Measurements from ENCODE around the gene WDHD1.

The WDHD1 gene

DNA sequence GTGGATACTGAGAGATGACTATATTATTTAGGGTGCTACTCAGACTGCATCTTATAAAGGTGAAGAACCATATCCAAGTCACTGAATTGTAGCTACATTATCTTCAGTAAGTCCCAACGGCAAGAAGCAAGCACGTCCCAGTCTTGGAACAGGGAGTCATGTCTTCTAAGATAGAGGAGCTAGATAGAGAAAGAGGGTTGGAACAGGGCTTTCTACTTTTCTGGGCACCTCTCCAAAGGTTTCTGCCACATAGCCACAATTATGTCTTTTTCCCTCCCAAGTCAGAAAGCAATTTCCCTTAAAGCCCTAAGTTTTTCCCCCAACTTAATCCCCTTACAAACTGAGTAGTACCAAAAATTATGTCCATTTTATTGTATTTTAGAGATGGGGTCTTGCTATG is 47.0 kb upstream of the WDHD1 start:
- H3K79me2 ChIP-seq (ENCODE audit: insufficient read depth, low read depth), result no peaks in the 10 kb centered on the region
- no peaks in the 10 kb centered on the region for H3K27me3 ChIP-seq (ENCODE audit: insufficient read depth, low read depth)

DNA sequence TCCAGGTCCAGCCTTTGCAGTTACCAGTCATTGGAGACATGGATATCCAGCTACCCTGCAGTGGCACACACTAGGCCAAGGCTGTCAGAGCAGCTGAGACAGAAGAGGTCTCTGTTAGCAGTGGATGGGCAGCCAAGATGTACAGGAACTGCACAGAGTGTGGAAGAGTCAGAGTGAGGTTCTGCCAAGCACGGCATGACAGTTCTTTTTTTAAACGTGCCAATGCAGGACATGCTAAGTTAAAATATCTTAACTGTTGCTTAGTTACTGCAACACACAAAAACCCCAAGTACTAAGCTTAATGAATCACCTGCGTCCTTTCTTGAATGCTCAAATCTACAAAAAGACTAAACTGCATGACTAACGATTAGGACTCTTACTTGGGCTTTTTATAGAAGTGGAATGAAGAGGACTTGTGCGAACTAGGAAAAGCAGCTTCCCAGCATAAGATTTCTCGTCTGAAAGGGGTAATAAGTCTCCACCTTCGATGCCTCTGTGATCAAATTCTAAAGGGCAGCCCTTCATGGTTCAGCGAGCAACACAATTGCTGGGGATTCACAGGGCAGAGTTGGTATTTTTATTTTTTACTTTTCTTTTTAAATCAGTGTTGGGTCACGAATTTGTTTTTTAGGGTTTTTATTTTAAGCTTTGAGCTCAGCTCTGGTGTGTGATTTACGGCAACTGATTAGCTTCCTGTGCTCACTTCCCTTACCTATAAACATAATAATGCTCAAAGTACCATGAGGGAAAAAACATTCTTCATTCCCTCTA is 45.2 kb upstream of the WDHD1 start:
- peaks cover 24% of the 10 kb centered on the region for H3K4me1 ChIP-seq (ENCODE audit: low read depth, poor library complexity, severe bottlenecking)
- no peaks in the 10 kb centered on the region for H3K79me2 ChIP-seq (ENCODE audit: insufficient read depth, low read depth)
- H3K36me3 ChIP-seq (ENCODE audit: insufficient read depth), result no peaks in the 10 kb centered on the region
- no peaks in the 10 kb centered on the region for H4K20me1 ChIP-seq (ENCODE audit: insufficient read depth)
- no peak overlapping the region for H3K4me3 ChIP-seq (IDR thresholded peaks at IDR 0.05; ENCODE audit: insufficient read depth, low read depth, low read length)
- no peak overlapping the region for H3K9ac ChIP-seq
- H3K27ac ChIP-seq, result no peak overlapping the region
- H3K27me3 ChIP-seq (ENCODE audit: insufficient read depth, low read depth), result no peaks in the 10 kb centered on the region
- H2AFZ ChIP-seq (ENCODE audit: low read depth), result no peak overlapping the region
- TF ChIP-seq, protein P1, sequence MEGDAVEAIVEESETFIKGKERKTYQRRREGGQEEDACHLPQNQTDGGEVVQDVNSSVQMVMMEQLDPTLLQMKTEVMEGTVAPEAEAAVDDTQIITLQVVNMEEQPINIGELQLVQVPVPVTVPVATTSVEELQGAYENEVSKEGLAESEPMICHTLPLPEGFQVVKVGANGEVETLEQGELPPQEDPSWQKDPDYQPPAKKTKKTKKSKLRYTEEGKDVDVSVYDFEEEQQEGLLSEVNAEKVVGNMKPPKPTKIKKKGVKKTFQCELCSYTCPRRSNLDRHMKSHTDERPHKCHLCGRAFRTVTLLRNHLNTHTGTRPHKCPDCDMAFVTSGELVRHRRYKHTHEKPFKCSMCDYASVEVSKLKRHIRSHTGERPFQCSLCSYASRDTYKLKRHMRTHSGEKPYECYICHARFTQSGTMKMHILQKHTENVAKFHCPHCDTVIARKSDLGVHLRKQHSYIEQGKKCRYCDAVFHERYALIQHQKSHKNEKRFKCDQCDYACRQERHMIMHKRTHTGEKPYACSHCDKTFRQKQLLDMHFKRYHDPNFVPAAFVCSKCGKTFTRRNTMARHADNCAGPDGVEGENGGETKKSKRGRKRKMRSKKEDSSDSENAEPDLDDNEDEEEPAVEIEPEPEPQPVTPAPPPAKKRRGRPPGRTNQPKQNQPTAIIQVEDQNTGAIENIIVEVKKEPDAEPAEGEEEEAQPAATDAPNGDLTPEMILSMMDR (conservative IDR thresholded peaks at IDR 0.05; ENCODE audit: low read depth, low read length), result no peak
- no peak overlapping the region for H3K4me2 ChIP-seq

More for the DNA sequence above, 47.0 kb upstream of the WDHD1 start:
- H3K4me1 ChIP-seq (ENCODE audit: low read depth, poor library complexity, severe bottlenecking), result peaks cover 24% of the 10 kb centered on the region
- TF ChIP-seq, protein P1 (conservative IDR thresholded peaks at IDR 0.05; ENCODE audit: low read depth, low read length), result no peak
- no peaks in the 10 kb centered on the region for H3K36me3 ChIP-seq (ENCODE audit: insufficient read depth)
- peak overlapping the region; percentile 53; the same call in 1 of the 2 replicates for H2AFZ ChIP-seq (ENCODE audit: low read depth)
- H3K4me3 ChIP-seq (IDR thresholded peaks at IDR 0.05; ENCODE audit: insufficient read depth, low read depth, low read length), result no peak overlapping the region
- peak overlapping the region; percentile 52; the same call in 1 of the 2 replicates for H3K27ac ChIP-seq
- no peaks in the 10 kb centered on the region for H4K20me1 ChIP-seq (ENCODE audit: insufficient read depth)
- H3K9ac ChIP-seq, result peak overlapping the region; percentile 27; the same call in 1 of the 2 replicates
- peak overlapping the region; percentile 76 for H3K4me2 ChIP-seq

DNA sequence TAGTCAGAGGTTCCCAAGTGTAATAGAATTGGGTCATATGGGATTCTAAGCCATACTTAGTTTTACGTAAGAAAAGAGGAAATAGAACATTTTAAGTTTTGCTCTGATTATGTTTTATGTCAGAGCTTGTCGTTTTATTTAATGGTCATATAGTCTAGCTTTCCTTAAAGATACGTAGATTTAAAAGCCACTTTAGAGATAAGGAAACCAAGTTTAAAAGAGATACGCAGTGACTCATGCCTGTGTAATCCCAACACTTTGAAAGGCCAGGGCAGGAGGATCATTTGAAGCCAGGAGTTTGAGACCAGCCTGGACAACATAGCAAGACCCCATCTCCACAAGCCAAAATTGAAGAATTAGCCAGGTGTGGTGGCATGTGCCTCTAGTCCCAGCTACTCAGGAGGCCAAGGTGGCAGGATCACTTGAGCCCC is 44.1 kb upstream of the WDHD1 start:
- no peak overlapping the region for H3K27ac ChIP-seq

DNA sequence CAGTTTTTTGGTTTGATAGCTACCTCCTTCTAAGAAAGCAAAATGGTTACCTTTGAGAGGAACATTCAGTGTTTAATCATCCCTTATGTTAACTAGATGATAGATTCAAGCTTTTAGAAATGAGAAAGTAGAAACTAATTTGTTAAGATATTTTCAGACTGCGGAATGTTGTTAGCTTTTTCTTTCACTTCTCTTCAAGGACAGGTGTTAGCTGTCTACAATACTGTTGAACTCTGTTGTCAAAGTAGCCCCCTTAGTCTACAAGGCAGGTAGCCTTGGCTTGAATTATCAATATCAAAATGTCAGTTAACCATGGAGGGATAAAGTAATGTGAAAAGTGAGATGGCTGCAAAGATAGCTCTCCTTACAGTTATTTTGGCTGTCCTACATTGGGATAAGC is 39.3 kb upstream of the WDHD1 start:
- no peaks in the 10 kb centered on the region for H3K27me3 ChIP-seq (ENCODE audit: insufficient read depth, low read depth)
- no peaks in the 10 kb centered on the region; the same call in 1 of the 2 replicates for H3K79me2 ChIP-seq (ENCODE audit: insufficient read depth, low read depth)
- no peaks in the 10 kb centered on the region for H4K20me1 ChIP-seq (ENCODE audit: insufficient read depth)
- H3K4me1 ChIP-seq (ENCODE audit: low read depth, poor library complexity, severe bottlenecking), result no peaks in the 10 kb centered on the region
- no peaks in the 10 kb centered on the region for H3K36me3 ChIP-seq (ENCODE audit: insufficient read depth)
- H3K4me2 ChIP-seq, result no peak overlapping the region
- H2AFZ ChIP-seq (ENCODE audit: low read depth), result no peak overlapping the region
- no peak overlapping the region for H3K27ac ChIP-seq
- H3K4me3 ChIP-seq (IDR thresholded peaks at IDR 0.05; ENCODE audit: insufficient read depth, low read depth, low read length), result no peak overlapping the region
- TF ChIP-seq, protein P1 (conservative IDR thresholded peaks at IDR 0.05; ENCODE audit: low read depth, low read length), result no peak
- no peak overlapping the region for H3K9ac ChIP-seq

More for the DNA sequence above, 44.1 kb upstream of the WDHD1 start:
- H3K79me2 ChIP-seq (ENCODE audit: insufficient read depth, low read depth), result no peaks in the 10 kb centered on the region
- H3K9ac ChIP-seq, result no peak overlapping the region
- H3K4me2 ChIP-seq, result no peak overlapping the region
- H3K4me1 ChIP-seq (ENCODE audit: low read depth, poor library complexity, severe bottlenecking), result peaks cover 24% of the 10 kb centered on the region
- no peaks in the 10 kb centered on the region for H3K27me3 ChIP-seq (ENCODE audit: insufficient read depth, low read depth)
- H3K4me3 ChIP-seq (IDR thresholded peaks at IDR 0.05; ENCODE audit: insufficient read depth, low read depth, low read length), result no peak overlapping the region
- no peak overlapping the region for H2AFZ ChIP-seq (ENCODE audit: low read depth)
- H3K36me3 ChIP-seq (ENCODE audit: insufficient read depth), result no peaks in the 10 kb centered on the region
- TF ChIP-seq, protein P1 (conservative IDR thresholded peaks at IDR 0.05; ENCODE audit: low read depth, low read length), result no peak
- no peaks in the 10 kb centered on the region for H4K20me1 ChIP-seq (ENCODE audit: insufficient read depth)
